ENCODE results near the gene ATXN1L. TPM values are rescaled to one million over a fixed set of nuclear protein-coding genes. Genes with fewer than 3 reads are reported as not detected.
A peak's percentile ranks its signal among the peaks of the same experiment; 100 is the strongest.
"Not testable (repeated sequence)": the region's sequence is repeated elsewhere in the genome, so short reads cannot be mapped to it uniquely, and the experiment has no call there.

The ATXN1L gene, protein sequence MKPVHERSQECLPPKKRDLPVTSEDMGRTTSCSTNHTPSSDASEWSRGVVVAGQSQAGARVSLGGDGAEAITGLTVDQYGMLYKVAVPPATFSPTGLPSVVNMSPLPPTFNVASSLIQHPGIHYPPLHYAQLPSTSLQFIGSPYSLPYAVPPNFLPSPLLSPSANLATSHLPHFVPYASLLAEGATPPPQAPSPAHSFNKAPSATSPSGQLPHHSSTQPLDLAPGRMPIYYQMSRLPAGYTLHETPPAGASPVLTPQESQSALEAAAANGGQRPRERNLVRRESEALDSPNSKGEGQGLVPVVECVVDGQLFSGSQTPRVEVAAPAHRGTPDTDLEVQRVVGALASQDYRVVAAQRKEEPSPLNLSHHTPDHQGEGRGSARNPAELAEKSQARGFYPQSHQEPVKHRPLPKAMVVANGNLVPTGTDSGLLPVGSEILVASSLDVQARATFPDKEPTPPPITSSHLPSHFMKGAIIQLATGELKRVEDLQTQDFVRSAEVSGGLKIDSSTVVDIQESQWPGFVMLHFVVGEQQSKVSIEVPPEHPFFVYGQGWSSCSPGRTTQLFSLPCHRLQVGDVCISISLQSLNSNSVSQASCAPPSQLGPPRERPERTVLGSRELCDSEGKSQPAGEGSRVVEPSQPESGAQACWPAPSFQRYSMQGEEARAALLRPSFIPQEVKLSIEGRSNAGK
- total RNA-seq, result 12.3 and 18.7 TPM in 2 replicates

GRCh38 chr16:71845639-71846430, at the start of gene ATXN1L:
ATXN1L (plus strand) TSS chr16:71845976; CDS start chr16:71849741, 3,765 bp downstream.
- DNase-seq (ENCODE audit: low read depth in 2 of 2), result peak; percentile 55 to 85

- DNase-seq (ENCODE audit: low read depth in 2 of 2), result no peak
Observed at GRCh38 chr16:71796501-71797097, 49.2 kb upstream of the ATXN1L start.

DNA sequence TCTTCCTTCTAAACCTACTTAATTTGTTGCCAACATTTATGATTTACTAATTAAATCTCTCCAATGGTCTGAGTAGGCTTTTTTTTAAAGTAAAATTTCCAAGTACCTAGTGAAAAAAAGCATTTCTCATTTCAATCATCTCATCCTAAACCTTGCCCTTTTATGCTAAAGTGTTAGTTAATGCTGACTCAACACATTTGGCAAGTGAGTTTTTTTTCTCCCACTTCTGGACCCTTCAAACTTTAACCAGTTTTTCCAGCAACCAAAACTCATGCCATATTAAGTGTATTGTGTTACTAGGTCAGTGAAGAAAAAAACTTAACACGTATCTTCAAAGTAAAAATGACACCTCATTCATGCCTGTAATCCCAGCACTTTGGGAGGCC, 42.5 kb upstream of the ATXN1L start:
- DNase-seq (ENCODE audit: low read depth in 2 of 2), result no peak

- peak in 1 of 2 donors; percentile 54 for DNase-seq (ENCODE audit: low read depth in 2 of 2)
Observed at GRCh38 chr16:71807905-71808592, 37.7 kb upstream of the ATXN1L start.

GRCh38 chr16:71808593-71809459, 37.0 kb upstream of the ATXN1L start, which contains the start of gene AP1G1:
AP1G1 (minus strand) TSS chr16:71808834; CDS start chr16:71789479, 19,355 bp downstream.
- DNase-seq (ENCODE audit: low read depth in 2 of 2), result peak; percentile 99

DNA sequence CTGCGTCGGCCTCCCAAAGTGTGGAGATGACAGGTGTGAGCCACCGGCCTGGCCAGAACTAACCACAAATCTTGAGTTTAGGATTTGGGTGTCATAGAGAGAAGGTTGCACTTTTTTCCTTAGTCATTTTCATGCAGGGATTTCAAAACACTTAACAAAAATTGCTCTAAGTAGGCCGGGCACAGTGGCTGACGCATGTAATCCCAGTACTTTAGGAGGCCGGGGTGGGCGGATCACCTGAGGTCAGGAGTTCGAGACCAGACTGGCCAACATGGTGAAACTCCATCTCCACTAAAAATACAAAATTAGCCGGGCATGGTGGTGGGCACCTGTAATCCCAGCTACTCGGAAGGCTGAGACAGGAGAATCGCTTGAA, 35.6 kb upstream of the ATXN1L start:
- DNase-seq (ENCODE audit: low read depth in 2 of 2), result not testable (repeated sequence)

GRCh38 chr16:71811261-71811803, 34.4 kb upstream of the ATXN1L start:
- DNase-seq (ENCODE audit: low read depth in 2 of 2), result peak; percentile 35 to 55

DNA sequence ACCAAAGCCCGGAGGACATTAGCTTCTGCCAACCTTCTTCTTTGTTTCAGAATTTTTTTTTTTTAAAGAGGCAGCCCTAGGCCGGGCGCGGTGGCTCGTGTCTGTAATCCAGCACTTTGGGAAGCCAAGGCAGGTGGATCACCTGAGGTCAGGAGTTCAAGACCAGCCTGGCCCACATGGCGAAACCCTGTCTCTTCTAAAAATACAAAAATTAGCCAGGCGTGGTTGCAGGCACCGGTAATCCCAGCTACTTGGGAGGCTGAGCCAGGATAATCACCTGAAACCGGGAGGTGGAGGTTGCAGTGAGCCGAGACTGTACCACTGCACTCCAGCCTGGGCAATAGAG, 28.6 kb upstream of the ATXN1L start:
- not testable (repeated sequence) for DNase-seq (ENCODE audit: low read depth in 2 of 2)

DNA sequence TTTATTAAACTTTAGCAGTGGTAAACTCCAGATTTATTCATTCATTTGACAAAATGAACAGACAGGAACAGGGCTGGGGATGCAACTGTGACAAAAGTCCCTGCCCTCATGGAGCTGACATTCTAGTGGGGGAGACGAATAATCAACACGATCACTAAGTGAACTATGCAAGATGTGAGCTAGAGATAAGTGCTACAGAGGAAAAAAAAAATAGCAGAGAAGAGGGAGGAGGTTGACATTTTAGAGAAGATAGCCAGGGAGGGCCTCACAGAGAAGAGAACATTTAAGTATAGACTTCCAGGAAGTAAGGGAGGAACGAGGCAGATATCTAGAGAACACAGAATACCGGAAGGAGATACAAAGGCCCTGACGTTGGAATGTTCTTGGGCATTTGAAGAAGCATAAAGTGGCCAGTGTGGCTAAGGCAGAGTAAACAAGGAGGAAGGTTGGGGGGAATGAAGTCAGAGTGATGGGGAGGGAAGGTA, 19.2 kb upstream of the ATXN1L start:
- DNase-seq (ENCODE audit: low read depth in 2 of 2), result no peak

DNA sequence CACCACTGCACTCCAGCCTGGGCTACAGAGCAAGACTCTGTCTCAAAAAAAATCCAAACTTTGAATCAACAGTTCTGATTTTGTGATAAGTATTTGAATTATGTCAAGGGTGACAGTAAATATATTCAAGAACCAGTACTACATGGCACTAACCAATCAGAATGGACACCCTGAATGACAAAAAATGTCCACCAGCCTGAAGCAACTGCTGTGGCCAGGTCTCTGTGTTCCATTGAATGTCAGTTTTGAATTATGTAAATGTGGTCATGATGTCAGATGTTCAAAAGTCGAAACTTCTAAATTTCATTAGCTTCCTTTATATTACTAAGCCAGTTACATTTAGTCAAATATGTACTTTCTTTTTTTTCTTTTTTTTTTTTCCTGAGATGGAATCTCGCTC, 15.4 kb upstream of the ATXN1L start:
- no peak for DNase-seq (ENCODE audit: low read depth in 2 of 2)

DNA sequence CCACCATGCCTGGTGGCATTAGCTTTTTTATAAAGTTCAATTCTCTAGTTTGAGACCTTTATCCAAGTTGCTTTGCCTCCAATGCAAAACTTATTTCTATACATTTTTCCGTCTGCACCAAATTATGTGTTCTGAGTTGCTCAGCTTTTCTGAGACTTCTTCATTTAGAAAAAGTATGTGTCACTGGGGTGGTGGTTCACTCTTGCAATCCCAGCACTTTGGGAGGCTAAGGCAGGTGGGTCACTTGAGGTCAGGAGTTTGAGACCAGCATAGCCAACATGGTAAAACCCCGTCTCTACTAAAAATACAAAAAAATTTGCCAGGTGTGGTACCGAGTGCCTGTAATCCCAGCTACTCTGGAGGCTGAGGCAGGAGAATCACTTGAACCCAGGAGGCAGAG, 14.1 kb upstream of the ATXN1L start:
- DNase-seq (ENCODE audit: low read depth in 2 of 2), result not testable (repeated sequence)

- not testable (repeated sequence) for DNase-seq (ENCODE audit: low read depth in 2 of 2)
Observed at GRCh38 chr16:71832112-71832511, 13.7 kb upstream of the ATXN1L start.

GRCh38 chr16:71834291-71834690, 11.5 kb upstream of the ATXN1L start:
- no peak for DNase-seq (ENCODE audit: low read depth in 2 of 2)

DNA sequence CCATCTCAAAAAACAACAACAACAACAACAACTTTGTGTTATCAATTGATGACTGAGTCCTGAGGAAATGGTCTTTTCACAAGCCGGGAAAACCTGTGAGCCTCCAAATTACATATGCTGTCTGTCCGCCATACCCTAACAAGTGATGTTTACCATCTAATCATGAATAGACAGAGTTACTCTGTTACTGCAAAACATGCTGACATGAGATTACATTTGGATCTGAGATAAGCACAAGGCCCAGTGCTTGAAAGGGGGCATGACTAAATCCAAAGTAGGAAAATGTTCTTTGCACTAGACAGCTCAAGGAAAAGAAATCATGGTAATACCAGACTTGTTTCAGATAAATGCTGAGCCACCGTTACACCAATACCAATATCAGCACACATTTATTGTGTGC, 8.6 kb upstream of the ATXN1L start:
- DNase-seq (ENCODE audit: low read depth in 2 of 2), result no peak

DNA sequence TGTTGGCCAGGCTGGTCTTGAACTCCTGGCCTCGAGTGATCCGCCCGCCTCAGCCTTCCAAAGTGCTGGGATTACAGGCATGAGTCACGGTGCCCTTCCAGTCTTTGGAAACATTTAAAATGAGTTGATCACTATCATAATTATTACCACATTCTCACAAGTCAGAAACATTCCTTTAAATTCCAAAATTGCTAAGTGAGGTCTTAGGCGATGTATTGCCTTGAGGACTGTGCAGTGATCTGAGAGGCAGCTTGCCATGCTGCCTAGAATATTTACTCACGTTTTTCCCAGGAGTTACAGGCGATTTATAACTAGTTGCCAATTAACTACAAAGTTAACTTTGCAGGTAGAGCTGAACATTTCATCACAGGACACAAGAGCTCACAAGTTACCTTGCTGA, 5.7 kb upstream of the ATXN1L start:
- DNase-seq (ENCODE audit: low read depth in 2 of 2), result no peak

GRCh38 chr16:71843572-71843971, 2.2 kb upstream of the ATXN1L start:
- DNase-seq (ENCODE audit: low read depth in 2 of 2), result no peak

DNA sequence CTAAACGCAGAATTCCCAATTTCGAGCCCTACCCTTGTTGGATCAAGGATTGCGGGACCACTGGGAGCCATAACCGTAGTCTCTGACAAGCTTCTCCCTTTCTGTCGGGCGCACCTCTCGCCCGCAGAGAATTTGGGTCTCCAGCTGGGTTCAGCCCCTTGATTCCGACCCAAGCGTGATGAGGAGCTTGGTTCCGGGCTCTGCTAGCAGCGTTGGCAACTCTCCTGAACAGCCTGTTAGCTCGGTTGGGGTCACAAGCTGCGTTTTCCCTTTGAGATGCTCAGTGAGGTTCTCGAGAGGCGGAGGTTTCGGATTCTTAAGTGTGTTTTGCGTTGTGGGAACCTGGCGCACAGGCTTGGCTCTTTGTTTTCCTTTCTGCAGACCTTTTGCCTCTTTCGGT, 655 bp downstream of the ATXN1L start:
- peak in 1 of 2 donors; percentile 9 for DNase-seq (ENCODE audit: low read depth in 2 of 2)

DNA sequence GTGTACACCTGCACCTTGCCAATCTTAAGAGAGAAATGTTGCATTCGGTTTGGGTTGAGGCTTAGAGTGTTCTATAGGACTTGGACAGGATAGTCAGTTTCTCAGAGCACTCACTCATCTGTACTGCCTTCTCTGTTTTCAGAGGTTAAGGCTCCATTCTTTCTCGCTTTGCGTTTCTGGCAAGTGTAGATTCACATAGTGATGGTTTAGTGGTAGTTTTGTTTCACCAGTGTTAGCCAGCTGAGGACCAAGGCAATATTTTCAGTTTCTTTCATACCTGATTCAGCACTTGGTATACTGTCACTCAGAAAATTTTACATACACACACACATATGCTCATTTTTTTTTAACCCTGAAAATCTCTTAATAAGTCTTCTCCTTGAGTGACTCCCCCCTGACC, 1.3 kb downstream of the ATXN1L start:
- no peak for DNase-seq (ENCODE audit: low read depth in 2 of 2)

DNA sequence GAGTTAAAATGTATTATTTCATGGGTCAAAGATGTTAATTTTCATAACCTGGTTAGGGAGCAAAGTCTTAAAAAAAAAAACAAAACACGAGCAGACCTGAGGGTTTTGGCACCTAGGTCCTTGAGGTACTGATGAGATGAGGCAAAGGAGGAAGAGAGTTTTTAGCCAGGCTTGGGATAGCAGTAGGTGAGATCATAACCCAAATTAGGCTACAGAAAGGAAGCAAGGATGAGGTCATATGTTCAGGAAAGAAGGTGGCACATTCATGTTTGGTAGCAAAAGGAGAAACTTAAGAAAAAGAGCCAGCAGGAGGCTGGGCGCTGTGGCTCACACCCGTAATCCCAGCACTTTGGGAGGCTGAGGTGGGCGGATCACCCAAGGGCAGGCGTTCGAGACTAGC, 2.8 kb downstream of the ATXN1L start:
- no peak for DNase-seq (ENCODE audit: low read depth in 2 of 2)

GRCh38 chr16:71851746-71852145, 6.0 kb downstream of the ATXN1L start:
- no peak for DNase-seq (ENCODE audit: low read depth in 2 of 2)
